NCI-H2196 (cell line): ENCODE measurements around the gene LAMB4.

Experiments used
- DNase-seq: peaks from one replicate; lab custom pipeline; 2025; ENCODE audit not compliant: unreplicated experiment; lab: John Stamatoyannopoulos, UW

LAMB4 gene

DNA sequence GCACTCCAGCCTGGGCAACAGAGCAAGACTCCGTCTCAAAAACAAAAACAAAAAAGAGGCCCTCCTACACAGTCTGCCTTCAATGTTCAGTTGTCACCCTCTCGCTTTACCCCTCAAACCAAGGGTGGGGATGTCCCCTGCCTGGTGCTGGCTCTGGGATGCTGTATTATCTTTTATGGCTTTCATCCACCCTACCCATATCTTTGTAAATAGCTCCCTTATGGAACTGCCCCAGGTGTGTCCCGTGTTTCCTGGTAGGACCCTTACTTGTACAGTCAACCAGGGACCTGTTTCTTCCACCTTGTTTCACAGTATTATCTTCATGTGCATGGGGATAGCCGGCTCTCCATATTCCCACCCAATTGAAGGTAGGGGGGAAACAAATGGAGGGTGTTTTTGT is 111.5 kb downstream of the LAMB4 start:
- DNase-seq: no peak

DNA sequence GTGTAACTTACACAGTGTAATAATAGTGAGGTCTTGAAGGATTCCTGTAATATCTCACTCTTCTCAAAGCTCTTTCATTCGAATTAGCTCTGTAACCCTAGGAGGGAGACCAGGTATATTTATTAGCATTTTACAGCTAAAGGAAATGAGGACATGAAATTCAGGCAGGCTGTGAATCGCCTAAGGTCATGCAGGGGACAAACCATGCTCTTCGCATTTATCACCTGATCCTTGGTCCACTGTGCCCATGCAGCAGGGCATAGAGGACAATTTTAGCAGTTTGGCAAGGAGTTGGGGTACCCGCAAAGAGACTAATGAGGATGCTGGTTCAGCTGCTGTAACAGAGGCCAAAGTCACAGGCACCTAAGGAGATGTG is 112.4 kb downstream of the LAMB4 start:
- peak; percentile 29 for DNase-seq

DNA sequence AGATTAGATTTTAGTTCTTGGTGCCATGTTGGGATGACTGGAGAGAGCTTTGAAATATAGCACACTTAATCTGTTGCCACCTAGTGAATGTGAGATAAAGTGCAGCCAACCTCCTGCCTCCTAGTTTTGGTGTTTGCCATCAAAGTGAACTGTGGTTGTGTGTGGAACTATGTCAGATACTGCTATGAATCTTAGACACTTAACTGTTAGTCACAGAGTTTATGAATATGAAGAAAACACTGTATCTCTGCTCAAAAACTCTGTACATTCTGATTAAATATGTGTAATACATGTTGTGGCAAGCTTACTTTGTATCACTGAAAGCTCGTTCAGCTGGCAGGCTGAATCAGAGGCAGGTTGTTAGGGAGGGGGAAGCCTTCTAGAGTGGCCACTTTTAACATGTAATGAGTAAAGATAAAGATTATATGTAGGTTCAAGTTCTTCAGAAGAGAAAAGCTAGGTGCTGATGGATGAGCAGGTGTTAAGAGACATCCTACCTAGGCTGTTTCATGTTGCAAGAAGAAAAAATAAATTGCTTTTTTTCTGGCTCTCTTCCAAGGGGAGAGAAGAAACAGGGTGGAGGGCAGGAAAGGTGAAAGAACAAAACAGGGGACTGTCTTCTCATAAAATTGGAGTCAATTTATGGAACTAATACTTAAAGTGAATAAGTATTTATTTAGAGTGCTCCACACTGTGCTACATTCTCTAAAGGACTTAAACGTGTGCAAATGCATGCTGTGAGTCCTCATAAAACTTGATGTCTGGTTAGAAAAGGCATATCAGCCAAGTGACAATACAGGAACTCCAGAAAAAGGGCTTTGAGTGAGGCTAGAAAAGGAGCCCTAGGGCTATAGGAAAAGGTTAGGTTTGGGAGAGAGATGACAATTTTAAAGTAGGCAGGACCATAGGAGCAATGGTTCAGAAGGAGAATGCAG is 113.1 kb downstream of the LAMB4 start:
- peak; percentile 50 for DNase-seq

DNA sequence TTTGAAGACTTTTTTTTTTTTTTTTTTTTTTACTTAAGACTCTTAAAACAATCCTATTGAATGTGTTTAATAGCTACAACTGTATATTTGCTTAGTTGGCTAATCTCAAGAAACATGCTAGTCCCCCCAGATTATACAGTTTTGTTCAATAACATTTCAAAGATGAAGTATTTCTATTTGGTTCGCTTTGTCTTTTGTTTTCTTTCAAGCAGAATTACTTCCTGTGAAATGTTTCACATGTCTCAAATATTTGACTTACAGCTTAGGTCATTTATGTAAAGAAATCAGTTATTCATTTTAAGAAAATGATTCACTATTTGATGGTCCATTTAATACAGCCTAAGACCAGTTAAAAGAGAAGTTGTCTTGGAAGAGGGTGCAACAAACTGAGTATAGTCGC is 114.4 kb downstream of the LAMB4 start:
- DNase-seq: no peak

DNA sequence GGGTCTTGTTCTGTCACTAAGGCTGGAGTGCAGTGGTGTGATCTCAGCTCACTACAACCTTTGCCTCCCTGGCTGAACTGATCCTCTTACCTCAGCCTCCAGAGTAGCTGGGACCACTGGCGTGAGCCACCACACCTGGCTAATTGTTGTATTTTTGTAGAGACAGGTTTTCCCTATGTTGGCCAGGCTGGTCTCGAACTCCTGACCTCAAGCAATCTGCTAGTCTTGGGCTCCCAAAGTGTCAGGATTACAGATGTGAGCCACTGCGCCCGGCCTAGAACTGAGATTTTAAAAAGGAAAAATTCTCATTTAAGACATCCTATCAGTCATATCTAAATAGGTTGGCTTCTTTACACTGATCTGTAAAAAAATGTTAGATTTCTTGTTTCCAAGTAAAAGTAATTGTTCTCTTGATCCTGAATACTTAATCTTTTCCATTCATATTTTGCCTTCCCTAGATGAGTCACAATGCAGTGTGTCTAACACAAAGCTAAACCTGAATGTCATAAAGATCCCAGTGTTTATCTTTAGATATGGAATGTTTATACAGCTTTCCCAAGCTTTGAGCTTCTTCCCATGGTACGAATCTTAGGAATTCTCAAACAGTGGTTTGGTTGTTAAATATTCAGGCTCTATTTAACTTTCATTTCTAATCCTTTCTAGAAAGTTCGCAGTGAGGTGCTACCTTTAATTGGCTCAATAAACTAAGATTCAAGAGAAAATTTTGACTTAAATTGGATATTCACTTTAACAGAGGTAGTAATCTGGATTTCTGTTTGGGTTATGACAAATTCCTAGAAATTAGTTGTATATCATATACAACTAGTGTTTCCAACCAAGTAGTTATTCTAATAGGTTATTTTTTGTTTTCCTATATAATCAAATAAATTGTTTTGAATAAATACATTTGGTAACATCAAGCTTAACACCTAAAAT is 115.1 kb downstream of the LAMB4 start:
- no peak for DNase-seq

DNA sequence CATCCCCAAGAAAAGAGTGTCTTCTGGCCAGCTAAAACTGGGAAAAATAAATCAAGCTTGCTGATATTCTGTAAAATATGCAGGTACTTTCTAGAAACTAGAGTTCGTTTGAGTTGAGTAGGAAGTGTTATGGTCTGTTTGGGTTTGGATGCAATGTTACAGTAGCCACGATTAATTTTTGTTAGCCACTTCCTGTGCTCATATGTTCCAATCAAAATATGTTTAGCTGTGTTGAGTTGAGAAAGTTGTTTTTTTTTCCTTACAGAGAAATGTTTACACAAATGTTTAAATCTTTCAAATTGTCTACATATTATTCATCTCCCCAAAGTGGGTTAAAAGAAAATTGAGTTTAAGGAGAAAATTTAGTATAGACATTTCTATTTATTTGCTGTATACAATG is 115.9 kb downstream of the LAMB4 start:
- no peak for DNase-seq

DNA sequence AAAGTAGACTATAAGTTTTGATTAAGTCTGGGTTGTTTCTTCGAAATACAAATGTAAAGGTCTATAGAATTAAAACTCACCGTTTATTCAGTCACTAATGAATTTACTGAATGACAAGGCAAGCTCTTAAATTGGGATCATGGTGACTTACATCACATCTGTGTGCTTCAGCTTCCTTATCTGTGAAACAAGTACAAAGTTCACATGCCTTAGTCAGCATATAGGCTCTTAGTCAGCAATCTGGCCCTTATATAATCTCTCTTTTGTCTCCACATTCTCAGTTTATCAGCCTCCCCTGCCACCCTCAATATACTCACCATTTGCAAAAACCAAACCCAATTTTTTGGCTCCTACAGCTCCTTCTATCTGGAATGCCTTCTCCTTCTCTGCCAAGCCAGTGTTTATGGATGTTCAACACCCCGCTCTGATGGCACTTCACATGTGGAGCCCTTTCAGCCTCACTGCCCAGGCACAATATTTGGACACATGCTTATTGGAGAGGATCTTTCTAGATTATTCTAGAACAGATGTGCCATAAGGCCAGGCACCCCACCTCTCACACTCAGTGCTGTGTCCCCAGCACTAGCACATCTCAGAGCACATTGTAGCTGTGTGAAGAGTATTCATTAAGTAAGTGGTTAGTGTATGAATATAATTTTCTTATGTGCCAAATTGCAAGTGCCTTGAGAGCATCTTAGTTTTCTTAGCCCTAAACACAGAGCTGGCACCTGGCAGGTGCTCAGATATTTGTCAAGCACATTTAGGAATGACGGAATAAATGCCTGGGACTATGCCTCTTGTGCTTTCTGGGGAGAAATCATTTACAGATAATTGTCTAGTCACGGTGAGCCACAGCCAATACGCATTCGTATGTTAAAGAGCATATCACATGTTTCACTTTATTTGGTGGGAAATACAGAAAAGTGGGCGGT is 117.4 kb downstream of the LAMB4 start:
- no peak for DNase-seq

DNA sequence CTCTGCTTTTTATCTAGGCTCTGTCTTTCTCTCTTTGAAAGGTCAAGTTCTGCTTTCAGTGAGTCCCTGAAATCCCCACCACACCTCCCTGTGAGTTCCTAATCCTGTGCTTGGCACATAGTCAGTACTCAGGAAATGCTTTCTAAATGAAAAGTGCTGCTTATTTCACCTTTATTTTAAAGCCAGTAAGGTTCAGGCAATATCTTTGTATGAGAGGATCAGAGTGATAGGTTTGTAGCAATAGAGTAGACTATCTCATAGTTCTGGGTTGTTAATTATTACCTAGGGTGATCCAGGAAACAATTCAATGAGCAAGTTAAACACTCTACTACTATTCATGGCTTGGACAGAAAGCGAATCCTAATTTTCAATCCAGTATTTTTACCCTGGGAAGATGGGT is 119.8 kb downstream of the LAMB4 start:
- DNase-seq: no peak

DNA sequence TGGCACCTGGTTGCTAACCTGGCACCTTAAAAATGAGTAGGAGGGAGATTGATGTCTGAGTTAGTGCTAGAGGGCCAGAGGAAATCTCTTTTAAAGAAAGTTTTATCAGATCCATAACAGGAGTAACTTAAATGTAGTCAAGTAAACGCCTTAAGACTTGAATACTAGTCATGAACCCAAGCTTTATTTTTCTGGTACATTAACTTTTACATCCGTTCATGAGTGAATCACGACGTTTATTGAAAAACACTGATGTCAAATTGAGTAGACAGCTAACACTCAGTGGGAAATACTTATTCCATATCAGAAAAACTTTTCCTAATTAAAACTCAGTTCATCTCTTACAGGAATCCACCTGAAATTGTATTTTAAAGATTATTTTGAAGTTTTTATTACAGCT is 120.3 kb downstream of the LAMB4 start:
- no peak for DNase-seq

DNA sequence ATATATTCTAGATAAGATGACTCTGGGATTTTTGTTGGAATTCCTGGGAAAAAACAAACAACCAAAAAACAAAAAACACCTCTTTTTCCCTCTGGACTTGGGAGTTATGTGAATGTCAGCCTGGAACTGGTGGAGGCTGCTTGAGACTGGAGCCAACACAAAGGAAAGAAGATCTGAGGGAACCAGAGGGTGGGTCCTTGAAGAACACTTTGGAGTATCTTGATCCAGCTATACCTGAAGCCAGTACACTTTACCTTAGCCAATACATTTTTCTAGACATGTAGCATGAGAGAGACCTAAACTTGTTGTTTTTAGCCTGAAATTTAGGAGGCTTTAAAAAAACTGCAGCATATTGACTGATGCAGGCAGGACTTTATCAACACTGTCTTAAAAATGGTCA is 121.3 kb downstream of the LAMB4 start:
- no peak for DNase-seq

DNA sequence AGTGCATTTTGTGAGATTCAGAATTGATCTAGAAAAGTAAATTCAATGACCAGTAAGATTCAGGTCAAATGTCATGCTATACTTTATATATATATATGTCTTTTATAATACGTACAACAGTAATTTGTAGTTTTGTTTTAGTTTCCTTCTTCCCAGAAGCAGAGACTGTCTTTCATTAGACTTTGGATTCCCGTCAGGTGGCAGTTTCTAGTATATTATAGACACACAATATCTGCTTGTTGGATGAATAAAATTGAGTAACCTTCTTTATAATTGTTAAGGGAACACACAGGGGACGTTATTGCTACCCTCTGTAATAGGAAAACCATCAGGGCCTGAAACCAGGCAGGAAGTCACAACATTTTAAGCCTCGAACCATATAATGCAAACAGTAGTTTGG is 121.9 kb downstream of the LAMB4 start:
- no peak for DNase-seq

DNA sequence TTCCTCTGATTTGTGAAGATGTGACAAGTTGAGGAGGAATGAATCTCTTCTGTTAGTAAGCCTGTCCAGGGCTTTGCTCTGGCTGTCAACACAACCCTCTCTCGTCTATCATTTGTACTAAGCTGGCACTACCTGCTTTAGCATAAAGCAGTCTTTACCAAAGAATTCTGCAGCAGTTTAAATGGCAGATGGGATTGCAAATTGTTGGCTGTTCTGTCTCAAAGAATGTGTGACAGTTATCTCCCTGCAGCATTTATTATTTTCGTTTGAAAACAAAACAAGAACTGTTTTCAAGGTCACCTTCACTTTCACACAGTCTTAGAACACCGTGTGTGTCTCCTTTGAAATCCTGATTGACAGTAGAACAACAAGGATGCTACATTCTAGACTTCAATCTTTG is 122.4 kb downstream of the LAMB4 start:
- DNase-seq: no peak

DNA sequence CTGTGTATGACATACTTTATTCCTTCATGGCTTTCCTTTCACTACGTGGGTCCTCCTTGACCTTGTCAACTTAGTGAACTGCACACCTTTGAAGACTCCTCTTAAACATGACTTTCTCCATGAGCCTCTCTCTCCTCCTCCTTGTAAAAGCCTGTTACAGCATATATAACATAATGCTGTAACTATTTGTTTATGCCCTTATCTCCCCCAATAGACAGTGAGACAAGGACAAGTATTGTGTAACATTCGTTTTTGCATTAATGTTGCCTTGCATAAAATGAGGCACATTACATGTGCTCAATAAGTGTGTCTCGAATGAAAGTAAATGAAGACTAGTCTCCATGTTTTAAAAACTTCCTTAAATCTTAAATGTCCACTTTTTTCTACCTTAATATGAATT is 122.9 kb downstream of the LAMB4 start:
- DNase-seq: no peak

DNA sequence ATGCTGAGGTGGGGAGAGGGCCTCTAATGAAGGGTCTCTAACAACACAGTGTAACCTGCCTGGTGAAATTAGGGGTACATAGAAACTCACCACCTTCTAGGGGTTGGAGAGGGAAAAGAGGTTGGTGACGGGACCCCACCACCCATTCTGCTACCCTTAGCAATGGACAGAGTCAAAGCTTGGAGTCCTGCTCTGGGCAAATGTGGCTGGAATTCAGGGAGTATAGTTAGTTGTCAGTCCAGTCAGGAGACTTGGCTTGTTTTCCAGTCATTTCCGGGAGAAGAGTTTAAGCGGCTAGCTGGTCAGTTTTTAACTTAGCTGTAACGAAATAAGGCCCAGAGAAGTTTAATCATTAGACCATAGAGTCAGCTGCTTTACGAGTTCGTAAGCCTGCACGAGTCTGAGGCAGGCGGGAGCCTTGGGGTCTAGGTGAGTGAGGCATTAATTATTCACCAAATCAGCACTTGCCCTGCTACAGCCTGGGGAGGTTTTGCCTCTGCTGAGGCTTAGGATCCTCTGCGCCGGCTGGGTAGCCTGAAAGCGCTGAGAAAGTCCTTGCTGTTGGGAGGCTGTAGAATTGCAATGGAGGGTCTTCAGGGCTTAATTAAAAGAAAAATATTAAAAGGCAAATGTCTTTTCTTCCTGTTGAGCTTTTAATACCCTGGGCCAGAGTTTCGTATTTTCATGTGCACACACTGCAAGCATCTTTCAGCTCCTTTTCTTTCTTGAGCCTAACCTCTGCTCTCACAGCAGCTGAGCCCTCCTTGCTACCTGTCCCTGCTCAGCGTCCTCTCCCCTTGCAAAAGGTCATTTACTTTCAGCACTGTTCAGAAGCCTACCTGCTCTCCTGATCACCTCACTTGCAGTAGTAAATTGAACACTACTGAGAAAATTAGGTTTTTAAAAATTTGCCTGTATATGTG is 125.7 kb downstream of the LAMB4 start:
- no peak for DNase-seq

DNA sequence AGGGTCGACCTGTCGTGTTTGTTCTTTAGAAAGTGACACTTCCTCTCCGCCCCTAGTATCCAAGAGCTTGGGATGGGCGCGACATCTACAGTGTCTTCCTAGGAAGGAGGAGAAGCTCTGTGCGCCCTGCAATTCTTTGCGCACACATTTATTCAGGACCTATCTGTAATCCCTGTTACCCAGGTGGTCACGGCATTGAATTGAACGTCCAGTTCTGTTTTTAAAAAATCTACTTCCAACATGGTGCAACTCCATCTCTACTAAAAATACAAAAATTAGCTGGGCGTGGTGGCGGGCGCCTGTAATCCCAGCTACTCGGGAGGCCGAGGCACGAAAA is 126.6 kb downstream of the LAMB4 start:
- DNase-seq: no peak

DNA sequence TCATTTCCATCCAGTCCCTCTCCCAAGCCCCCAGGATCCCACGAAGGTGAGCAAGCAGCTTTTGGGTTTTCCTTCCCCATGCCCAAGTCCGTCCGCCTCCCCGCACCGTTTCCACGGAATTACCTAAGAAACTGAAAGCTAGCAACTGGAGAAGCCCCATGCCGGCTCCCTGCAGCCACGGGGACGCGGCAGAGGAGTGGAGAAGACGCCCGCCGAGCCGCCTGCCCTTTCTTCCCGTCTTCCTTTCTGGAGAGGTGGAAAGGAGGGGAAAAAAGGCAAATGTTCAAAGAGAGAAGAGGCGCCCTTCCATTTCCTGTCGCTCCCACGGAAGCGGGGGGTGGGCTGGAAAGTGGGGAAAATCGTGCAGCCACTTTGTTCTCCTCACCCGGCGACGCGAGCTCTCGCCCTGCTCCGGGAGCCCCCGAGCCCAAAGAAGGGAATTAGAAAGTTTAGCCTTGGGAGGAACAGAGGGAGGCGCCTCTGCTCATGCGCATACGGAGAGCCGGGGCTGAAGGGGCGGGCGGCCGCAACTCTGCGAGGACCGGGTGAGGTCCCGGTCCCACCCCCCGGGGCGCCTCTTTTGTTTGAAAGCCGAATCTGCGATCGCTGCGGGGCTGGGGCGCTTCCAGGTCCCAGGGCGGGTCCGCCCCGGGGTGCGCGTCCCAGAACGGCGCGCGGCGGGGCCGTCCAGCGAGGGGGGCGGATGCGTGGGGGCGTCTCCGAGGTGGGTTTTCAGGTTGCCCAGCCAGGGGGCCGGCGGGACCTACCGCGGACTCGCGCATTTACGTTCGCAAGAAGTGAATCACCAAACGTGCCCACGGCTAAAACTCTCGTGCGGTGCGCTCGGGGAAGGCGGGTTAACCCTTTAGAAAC is 127.2 kb downstream of the LAMB4 start, which contains the start of gene LAMB1:
LAMB1 (minus strand) TSS at position 436 of the 873 bp plus-strand sequence; CDS start at position 160, 276 bp downstream.
- peak; percentile 57 for DNase-seq

DNA sequence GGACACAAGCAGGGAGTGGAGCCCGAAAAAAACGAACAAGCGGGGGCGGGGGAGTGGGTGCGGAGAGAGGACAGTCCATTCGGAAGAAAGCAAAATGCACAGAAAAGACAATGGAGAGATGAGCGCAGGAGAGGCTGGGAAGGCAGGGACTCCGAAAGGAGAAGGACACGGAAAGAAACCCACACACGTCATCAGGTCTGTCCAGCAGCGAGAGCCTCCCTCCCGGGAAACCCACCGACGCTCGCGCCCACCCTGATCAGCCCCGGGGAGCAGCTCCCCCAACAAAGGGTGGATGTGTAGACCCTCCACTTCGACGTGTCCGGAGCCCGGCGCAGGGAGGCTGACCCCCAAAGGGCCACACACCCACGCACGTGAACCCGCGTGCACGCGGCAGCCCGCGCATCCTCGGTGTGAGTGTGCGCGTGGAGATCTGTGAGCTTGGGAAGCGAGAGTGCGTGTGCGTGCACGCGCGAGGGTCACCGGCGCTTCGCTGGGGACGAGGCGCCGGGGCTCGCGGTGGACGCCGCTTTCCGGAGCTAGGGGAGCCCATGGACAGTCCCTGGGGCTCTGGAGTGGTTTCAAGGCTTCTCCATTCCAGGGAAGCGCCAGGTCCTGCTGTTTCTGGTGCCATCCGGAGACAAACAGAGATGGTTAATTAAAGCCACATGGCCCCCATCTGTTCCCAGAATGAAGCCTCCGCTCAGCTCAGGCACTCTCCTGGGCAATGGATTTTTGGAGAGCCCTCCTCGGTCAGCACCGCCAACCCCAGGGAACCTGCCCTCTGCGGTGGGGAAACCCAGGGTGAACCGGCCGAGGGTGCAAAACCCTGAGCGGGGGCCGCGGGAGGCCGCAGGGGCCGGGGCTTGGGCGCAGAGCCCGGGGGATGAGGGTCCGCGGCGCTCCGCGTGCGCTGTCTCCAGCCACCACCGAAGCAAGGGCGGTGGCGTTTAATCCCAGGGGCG is 128.1 kb downstream of the LAMB4 start:
- no peak for DNase-seq
